AG09309 (cell line): ENCODE measurements around the gene RNF187.
A peak's percentile ranks its signal among the peaks of the same experiment; 100 is the strongest.

Experiments used
- DNase-seq: peaks from one replicate; pipeline ENCODE4 v3.0.0-alpha.2; 2010; ENCODE audit warnings: low read depth
- H3K4me3 ChIP-seq: 2 replicates; pipeline ENCODE4 v1.5.1; 2011; ENCODE audit warnings: mild to moderate bottlenecking, low read depth, low read length, moderate library complexity; ENCODE audit not compliant: control insufficient read depth
- CTCF ChIP-seq: IDR thresholded peaks from 2 replicates; pipeline ENCODE4 v1.5.1; 2011; ENCODE audit warnings: mild to moderate bottlenecking, low read depth, low read length, inconsistent platforms; ENCODE audit not compliant: insufficient read depth, control insufficient read depth; ENCODE audit errors: missing control alignments

The RNF187 gene

GRCh38 chr1:228510803-228511413, 23.7 kb downstream of the RNF187 start:
- no peak overlapping the region for H3K4me3 ChIP-seq
- no peak for TF ChIP-seq CTCF
- DNase-seq = no peak

DNA sequence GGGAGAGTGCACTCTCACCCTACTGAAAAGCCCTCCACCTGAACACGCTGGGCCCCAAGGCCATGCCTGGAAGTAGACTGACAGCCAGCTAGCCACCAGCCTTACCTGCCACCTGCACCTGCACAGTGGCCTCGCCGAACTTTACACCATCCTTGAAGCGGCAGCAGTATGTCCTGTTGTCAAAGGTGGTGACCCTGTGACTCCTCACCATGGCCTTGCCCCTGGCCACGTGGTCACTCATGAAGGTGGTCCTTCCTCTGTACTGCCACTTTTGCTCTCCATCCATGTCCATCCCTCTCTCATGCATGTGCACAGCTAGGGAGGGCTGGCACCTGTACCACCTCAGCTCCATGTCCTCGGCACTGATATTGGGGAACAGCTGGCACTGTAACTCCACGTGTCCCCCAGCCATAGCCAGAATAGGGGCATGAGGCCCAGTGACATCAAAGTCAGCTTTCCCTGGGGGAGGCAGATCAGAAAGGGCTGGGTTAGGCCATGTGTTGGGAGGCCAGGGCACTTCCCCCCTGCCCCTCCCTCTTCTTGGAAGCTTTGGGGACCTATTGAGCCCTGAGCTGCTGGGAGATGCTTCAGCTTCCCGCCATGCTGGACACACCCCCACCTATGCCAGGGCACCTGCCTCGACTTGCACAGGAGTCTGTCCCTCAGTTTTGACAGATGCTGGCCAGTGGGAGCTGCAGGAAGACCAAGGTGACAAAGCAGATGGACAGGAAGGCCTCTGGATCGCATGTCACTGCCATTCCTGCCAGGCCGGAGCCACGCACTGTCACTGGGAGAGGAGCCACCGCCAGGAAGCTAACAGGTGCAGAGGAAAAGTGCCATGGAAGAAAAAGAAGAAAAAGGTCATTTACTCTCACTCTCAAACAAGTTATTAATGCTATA, 24.6 kb downstream of the RNF187 start:
- no peak overlapping the region for H3K4me3 ChIP-seq

DNA sequence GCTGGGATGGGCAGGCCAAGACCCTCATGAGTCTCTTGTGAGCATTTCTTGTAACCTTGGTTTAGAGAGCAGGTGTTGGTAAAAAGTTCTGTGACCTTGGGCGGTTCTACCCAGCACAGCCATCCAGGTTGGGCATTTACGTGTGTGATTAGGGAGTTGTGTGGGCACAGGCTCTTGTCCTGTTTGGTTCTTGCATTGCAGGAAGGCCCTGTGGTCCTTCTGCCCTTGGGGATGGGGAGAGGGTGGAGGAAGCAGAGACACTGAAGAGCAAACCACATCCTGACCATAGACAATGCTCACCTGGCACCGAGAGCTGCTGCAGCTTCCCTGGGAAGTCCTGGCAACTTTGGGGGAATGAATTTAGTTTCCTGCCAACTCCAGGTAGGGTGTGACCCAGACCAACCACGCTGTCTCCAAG, 25.6 kb downstream of the RNF187 start:
- DNase-seq = no peak
- no peak for TF ChIP-seq CTCF
- no peak overlapping the region for H3K4me3 ChIP-seq

More for the DNA sequence above, 24.6 kb downstream of the RNF187 start:
- TF ChIP-seq CTCF = no peak
- DNase-seq = no peak

GRCh38 chr1:228513236-228513900, 26.2 kb downstream of the RNF187 start:
- no peak for TF ChIP-seq CTCF
- no peak overlapping the region for H3K4me3 ChIP-seq
- no peak for DNase-seq

GRCh38 chr1:228514421-228514820, 27.2 kb downstream of the RNF187 start:
- DNase-seq = no peak
- TF ChIP-seq CTCF = no peak
- H3K4me3 ChIP-seq = no peak overlapping the region

DNA sequence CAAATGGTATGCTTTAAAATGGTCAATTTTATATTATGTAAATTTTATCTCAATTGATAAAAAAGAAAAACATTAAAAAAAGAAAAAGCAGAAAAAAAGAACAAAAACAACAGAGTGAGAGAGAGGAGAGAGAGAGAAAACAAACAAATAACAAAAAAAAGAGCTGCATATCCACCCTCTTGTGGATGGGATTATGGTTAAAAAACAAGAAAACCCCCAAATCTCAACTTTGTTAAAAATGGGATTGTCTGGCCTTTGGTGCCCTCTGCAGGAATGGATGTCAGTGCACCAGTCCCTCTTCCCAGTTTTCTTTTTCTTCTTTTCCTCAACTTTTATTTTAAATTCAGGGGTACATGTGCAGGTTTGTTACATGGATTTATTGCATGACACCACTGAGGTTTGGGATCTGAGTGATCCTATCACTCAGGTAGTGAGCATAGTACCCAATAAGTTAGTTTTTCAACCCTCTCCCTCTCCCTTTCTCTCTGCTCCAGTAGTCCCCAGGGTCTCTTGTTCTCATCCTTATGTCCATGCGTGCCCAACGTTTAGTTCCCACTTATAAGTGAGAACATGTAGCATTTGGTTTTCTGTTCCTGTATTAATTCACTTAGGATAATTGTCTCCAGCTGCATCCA, 28.1 kb downstream of the RNF187 start:
- no peak for DNase-seq
- no peak overlapping the region for H3K4me3 ChIP-seq
- peak; percentile 72 for TF ChIP-seq CTCF
